Stimulated activated CD4-positive, alpha-beta T cell treated with anti-CD3 and anti-CD28 coated beads, Interleukin-15, amount 100 ng/mL, for 24 hours (primary cell): ENCODE results near the gene CDK4.
A peak's percentile ranks its signal among the peaks of the same experiment; 100 is the strongest.
"Not testable (repeated sequence)": the region's sequence is repeated elsewhere in the genome, so short reads cannot be mapped to it uniquely, and the experiment has no call there.

Experiments used
- DNase-seq: peaks from one replicate; pipeline ENCODE4 v3.0.0-alpha.2; 2020

CDK4 gene

DNA sequence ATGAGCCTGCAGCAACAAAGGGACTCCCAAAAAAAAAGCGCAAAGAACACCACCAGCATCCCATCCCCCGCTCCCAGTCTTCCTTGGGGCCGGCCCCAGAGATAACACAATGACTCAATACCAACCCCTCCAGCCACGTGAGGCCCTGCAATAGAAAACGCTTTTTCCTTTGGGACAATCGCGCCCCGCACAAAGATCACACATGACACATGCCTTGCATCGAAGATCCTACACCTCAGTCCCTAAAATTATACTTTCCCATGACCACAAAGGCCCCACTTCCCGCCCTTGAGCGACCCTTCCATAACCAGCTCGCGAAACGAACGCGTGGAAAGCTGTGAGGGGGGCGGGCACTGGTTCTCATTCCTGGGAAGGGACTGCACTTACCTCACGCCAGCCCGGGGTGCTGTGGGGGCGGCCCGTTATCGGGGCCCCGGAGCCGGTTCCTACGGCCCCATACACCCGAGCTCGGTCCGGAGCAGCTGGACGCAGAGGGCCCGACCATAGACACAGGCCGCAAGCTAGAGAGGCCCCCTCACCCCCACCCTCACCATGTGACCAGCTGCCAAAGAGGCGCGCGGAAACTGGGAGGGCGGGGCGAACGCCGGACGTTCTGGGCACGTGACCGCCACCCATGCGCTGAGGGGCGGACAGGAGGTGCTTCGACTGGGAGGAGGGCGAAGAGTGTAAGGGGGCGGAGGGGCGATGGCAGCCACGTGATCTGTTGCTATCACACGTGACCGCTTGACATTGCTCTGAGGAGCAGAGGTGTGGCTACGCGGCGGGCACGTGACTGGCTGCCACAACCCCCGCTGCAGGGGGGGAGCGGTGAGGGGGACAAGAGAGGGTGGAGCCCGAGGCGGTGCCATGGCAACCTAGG, at the start of gene CDK4:
Gene CDK4 (minus strand): TSS at position 523 of the 880 bp plus-strand sequence. CDS start 593 bp downstream, outside the sequence.
- DNase-seq, result peak; percentile 99

GRCh38 chr12:57800965-57801364, 48.9 kb upstream of the CDK4 start:
- DNase-seq, result no peak

DNA sequence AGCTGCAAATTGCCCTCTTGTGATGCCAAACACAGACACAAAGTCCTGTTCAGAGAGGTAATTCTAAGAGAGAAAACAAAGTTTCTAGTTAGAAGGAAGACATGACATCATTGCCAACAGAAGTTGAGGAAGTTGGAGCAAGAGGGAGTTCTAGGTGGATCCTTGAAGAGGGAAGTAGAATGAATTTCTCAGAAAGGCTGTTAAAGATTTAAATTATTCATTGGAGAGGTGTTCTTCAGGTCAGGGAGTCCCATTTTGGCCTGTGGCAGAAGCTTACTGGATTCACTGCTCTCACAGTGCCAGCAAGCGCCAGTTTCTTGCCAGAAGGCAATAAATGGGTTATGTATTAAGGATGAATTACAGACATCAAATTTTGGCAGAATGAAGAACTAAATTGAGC, 45.8 kb upstream of the CDK4 start:
- DNase-seq, result no peak

DNA sequence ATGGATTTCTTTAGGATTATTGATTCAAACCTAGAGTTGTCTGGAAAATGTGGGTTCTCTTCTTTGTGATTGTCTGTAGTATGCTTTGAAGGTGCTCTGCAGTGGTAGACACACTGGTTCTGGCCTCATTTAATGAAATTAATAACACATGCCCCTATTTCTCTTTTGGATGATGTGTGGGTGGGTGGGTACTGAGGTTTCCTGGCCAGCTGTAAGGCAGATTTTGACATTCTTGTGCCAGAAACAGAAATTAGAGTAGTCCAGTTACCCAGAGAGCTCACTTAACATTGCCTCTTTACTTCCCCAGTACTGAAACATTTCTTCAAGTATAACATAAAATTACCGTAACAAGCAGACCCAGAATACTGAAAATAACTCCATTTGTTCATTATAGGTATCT, 44.9 kb upstream of the CDK4 start:
- DNase-seq, result no peak

DNA sequence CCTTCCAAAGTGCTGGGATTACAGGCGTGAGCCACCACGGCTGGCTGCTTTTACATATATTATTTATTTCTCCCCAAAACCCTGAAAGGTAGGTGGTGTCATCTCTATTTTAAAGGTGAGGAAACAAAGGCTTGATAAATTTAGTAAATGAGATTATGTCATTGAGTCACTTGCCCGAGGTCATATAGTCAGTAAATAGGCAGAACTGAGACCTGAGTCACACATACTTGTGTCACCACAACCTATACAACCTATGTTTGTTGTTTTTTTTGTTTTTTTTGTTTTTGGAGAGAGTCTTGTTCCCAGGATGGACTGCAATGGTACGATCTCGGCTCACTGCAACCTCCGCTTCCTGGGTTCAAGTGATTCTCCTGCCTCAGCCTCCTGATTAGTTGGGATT, 43.2 kb upstream of the CDK4 start:
- no peak for DNase-seq

GRCh38 chr12:57793920-57794319, 41.8 kb upstream of the CDK4 start:
- no peak for DNase-seq

DNA sequence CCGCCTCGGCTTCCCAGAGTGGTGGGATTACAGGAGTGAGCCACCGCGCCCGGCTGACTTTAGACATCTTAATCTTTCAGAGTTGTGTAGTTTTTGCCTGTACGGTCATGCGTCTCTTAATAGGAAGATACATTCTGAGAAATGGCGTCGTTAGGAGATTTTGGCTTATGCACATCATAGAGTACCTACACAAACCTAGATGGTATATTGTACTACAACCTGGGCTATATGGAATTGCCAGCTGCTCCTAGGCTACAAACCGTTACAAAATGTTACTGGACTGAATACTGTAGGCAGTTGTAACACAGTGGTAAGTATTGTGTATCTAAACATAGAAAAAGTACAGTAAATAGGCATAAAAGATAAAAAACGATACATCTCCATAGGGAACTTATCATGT, 31.8 kb upstream of the CDK4 start:
- no peak for DNase-seq

GRCh38 chr12:57783466-57783801, 31.3 kb upstream of the CDK4 start:
- no peak for DNase-seq

GRCh38 chr12:57782608-57783465, 30.7 kb upstream of the CDK4 start, which contains the start of gene TSFM:
TSFM (plus strand) TSS chr12:57782787; CDS start chr12:57782802, 15 bp downstream.
- peak; percentile 99 for DNase-seq

- DNase-seq, result no peak
These were observed 30.1 kb upstream of the CDK4 start for GRCh38 chr12:57782243-57782607.

DNA sequence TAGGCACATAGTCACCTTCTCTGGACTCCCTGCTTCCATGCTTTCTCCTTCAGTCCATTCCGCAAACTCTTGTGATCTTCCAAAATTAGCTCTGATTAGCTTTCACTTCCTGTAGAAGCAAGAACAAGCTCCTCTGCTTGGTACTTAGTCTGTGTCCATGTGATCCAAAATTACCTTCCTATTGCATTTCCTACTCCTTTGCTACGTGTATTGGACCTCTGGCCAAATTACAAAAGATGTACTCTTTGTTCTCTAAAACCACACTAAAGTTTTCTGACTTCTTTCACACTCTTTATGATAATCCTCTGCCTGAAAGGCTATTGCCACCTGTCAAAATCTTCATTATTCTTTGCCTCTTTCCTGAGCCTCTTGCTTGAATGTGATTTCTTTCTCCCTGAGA, 29.7 kb upstream of the CDK4 start:
- no peak for DNase-seq

DNA sequence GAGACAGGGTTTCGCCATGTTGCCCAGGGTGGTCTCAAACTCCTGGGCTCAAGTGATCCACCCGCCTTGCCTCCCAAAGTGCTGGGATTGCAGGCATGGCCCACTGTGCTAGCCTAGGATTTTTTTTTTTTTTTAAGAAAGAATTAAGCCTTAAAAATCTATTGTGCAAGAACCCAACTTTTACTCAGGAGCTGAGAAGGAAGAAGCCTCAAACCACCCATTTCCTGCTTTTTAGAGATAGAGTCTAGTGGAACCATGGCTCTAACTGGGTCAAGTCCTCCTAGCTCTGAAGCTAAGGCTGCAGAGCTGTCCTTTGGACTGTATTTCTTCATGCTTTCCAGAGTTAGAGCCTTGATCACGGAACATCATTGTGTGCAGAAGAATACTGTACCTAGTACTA, 29.1 kb upstream of the CDK4 start:
- no peak for DNase-seq

DNA sequence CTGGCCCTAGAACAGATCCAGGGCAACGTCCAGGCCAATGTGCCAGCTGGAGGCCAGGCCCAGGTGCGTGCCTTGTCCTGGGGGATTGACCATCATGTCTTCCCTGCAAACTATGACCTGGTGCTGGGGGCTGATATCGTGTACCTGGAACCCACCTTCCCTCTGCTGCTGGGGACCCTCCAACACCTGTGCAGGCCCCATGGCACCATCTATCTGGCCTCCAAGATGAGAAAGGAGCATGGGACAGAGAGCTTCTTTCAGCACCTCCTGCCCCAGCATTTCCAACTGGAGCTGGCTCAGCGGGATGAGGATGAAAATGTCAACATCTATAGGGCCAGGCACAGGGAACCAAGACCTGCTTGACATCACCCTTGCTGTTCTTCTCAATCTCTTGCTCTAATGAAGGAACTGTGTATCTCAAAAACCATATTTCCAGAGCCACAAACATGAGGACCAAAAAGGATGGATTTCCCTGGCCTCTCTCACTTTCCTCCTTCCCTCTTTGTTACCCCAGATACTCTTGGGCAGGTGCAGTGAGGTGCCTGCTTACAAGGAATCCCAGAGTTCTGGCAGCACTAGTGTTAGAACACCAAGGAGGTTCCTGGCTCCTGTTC, 28.3 kb upstream of the CDK4 start:
- DNase-seq, result no peak

- DNase-seq, result no peak
These were observed 27.6 kb upstream of the CDK4 start for GRCh38 chr12:57779736-57780135.

DNA sequence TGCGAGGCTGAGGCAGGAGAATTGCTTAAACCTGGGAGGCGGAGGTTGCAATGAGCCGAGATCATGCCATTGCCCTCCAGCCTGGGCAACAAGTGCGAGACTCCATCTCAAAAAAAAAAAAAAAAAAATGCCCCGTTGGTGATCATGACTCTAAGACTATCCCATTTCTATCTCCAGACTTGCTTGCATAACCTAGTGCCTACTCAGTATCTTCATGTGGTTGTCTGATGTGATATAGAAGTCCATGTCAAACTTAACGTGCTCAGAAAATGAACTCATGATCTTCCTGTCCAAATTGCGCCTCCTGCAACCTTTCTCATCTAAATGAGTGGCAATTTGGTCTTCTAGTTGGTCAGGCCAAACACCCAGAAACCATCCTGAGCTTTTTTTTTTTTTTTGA, 25.8 kb upstream of the CDK4 start:
- no peak for DNase-seq

- DNase-seq, result no peak
These were observed 25.3 kb upstream of the CDK4 start for GRCh38 chr12:57777367-57777766.

GRCh38 chr12:57776247-57776587, 24.1 kb upstream of the CDK4 start:
- DNase-seq, result no peak

DNA sequence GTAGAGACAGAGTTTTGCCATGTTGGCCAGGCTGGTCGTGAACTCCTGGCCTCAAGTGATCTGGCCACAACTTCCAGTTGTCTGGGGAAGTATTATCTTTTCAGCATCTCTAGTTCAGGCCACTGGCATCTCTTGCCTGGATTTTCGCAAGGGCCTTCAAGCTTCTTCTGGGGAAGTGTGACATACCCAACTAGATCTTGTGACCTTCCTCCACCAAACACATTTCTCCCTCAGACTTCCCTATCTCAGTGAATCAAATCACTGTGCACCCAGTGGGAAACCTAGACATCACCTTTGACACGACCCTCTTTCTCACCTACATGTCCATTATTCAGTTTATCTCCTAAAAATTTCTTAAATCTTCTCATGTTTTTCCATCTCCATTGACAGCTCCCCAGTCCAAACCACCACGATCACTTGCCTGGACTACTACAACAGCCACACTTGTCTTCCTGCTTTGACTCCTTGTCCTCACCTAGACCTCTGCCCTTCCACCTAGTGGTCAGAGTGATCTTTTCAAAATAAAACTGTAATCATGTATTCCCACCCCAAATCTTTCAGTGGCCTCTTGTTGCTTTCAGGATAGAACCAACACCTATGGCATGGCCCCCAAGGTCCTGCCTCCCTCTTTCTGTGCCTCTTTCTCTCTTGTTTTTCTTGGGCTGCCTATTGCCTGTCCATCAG, 23.6 kb upstream of the CDK4 start:
- DNase-seq, result no peak

- DNase-seq, result no peak
These were observed 22.9 kb upstream of the CDK4 start for GRCh38 chr12:57775044-57775443.

- not testable (repeated sequence) for DNase-seq
These were observed 22.5 kb upstream of the CDK4 start for GRCh38 chr12:57774634-57775033.

DNA sequence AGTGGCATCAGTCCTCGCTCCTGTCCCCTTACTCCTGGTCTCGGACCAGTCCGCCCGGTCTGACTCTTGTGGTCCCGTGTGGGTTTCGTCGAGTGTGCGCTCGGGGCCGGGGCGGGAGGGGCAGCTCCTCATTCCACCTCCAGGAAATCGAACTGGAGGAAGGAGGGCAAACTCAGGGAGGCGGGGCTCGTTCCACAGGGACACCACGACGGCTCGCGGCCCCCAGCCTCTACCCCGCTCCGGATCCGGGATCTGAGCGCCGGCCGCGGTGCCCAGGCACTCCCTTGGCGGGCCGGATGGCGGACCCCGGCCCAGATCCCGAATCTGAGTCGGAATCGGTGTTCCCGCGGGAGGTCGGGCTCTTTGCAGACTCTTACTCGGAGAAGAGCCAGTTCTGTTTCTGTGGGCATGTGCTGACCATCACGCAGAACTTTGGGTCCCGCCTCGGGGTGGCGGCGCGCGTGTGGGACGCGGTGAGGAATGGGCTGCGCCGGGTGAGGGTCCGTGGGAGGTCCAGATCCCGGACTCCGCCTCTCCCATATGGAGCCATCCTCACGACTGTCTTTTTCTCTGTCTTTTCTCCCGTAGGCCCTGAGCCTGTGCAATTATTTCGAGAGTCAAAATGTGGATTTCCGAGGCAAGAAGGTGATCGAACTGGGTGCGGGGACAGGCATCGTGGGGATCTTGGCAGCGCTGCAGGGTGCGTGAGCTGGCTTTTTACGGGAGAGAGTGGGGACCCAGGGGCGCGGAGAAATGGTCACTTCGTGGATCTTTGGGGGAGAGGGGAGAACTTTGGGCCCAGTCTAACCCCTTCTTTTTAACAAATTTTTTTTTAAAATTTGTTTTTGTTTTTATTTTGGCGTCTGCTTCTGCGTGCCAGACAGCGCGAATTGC, 20.6 kb upstream of the CDK4 start, which contains the start of gene EEF1AKMT3:
Gene EEF1AKMT3 (plus strand): TSS at position 186 of the 894 bp plus-strand sequence. CDS start 111 bp downstream, at position 297.
- DNase-seq, result peak; percentile 66
